ENCODE data around the gene RAET1L. TPM values are rescaled to one million over a fixed set of nuclear protein-coding genes. Genes with fewer than 3 reads are reported as not detected.
"Not testable (repeated sequence)": the region's sequence is repeated elsewhere in the genome, so short reads cannot be mapped to it uniquely, and the experiment has no call there.

The RAET1L gene
- total RNA-seq, 3 donors from 2014 or later: not detected

- TF ChIP-seq POLR2AphosphoS5 (IDR thresholded peaks at IDR 0.05) (no peak), CTCF (IDR thresholded peaks at IDR 0.05) (no peak)
Measured at GRCh38 chr6:150004101-150004782, 21.1 kb downstream of the RAET1L start.

GRCh38 chr6:150003599-150003998 is 21.7 kb downstream of the RAET1L start:
- not testable (repeated sequence) for H3K4me3 ChIP-seq; H3K9me3 ChIP-seq; DNase-seq (ENCODE audit: low spot score in 2 of 2); H3K36me3 ChIP-seq; H3K4me1 ChIP-seq; H3K27ac ChIP-seq
- H3K27me3 ChIP-seq: peaks cover 0 to 18% of the 10 kb centered on the region in 2 donors
- intact Hi-C loops (cut with DNase I; ENCODE audit: low total_unique reads): loop anchor here (10.0 kb wide), 1 partner anchor 49 kb away; no protein-coding TSS in a partner anchor

More at GRCh38 chr6:150004101-150004782, 21.1 kb downstream of the RAET1L start:
- Histone ChIP-seq H3K27ac (no peak overlapping the region), H3K27me3 (peaks cover 0 to 17% of the 10 kb centered on the region in 2 donors), H3K4me3 (peak overlapping the region; percentile 41 to 78 (median 61)), H3K9me3 (no peaks in the 10 kb centered on the region), H3K4me1 (no peaks in the 10 kb centered on the region), H3K36me3 (no peaks in the 10 kb centered on the region)
- intact Hi-C loops (cut with DNase I; ENCODE audit: low total_unique reads): loop anchor here (10.0 kb wide), 1 partner anchor 49 kb away; no protein-coding TSS in a partner anchor
- no peak for DNase-seq (ENCODE audit: low spot score in 2 of 2)

GRCh38 chr6:150002710-150003109 is 22.6 kb downstream of the RAET1L start:
- intact Hi-C loops (cut with DNase I; ENCODE audit: low total_unique reads): loop anchor here (10.0 kb wide), 1 partner anchor 48 kb away; no protein-coding TSS in a partner anchor
- no peak overlapping the region for H3K4me3 ChIP-seq
- no peaks in the 10 kb centered on the region for H3K36me3 ChIP-seq
- H3K27me3 ChIP-seq: peaks cover 0 to 15% of the 10 kb centered on the region in 2 donors
- no peak overlapping the region for H3K27ac ChIP-seq
- H3K4me1 ChIP-seq: no peaks in the 10 kb centered on the region
- no peak for DNase-seq (ENCODE audit: low spot score in 2 of 2)
- no peaks in the 10 kb centered on the region for H3K9me3 ChIP-seq
- no peak for TF ChIP-seq POLR2A (IDR thresholded peaks at IDR 0.05)

- Histone ChIP-seq H3K36me3 (no peaks in the 10 kb centered on the region), H3K9me3 (no peaks in the 10 kb centered on the region), H3K27ac (no peak overlapping the region), H3K4me1 (no peaks in the 10 kb centered on the region), H3K4me3 (no peak overlapping the region), H3K27me3 (peaks cover 0 to 17% of the 10 kb centered on the region in 2 donors)
- DNase-seq (ENCODE audit: low spot score in 2 of 2): no peak
- intact Hi-C loops (cut with DNase I; ENCODE audit: low total_unique reads): loop anchor here (10.0 kb wide), 1 partner anchor 47 kb away; no protein-coding TSS in a partner anchor
- TF ChIP-seq POLR2AphosphoS5 (IDR thresholded peaks at IDR 0.05): no peak
- no peak for TF ChIP-seq POLR2A (IDR thresholded peaks at IDR 0.05)
Measured at GRCh38 chr6:150001295-150002008, 23.9 kb downstream of the RAET1L start.

- TF ChIP-seq POLR2AphosphoS5 (IDR thresholded peaks at IDR 0.05) (no peak), CTCF (IDR thresholded peaks at IDR 0.05) (no peak), POLR2A (IDR thresholded peaks at IDR 0.05) (no peak)
- Histone ChIP-seq H3K9me3 (no peaks in the 10 kb centered on the region), H3K27ac (no peak overlapping the region), H3K4me1 (no peaks in the 10 kb centered on the region), H3K4me3 (no peak overlapping the region), H3K36me3 (no peaks in the 10 kb centered on the region), H3K27me3 (peaks cover 0 to 34% of the 10 kb centered on the region in 2 donors)
- intact Hi-C loops (cut with DNase I; ENCODE audit: low total_unique reads): loop anchor here (10.0 kb wide), 1 partner anchor 45 kb away; no protein-coding TSS in a partner anchor
- no peak for DNase-seq (ENCODE audit: low spot score in 2 of 2)
Measured at GRCh38 chr6:149999636-150000035, 25.7 kb downstream of the RAET1L start.

GRCh38 chr6:149995971-149996370 is 29.4 kb downstream of the RAET1L start:
- peaks cover 0 to 58% of the 10 kb centered on the region in 2 donors for H3K27me3 ChIP-seq
- H3K36me3 ChIP-seq: no peaks in the 10 kb centered on the region
- no peak for DNase-seq (ENCODE audit: low spot score in 2 of 2)
- no peaks in the 10 kb centered on the region for H3K4me1 ChIP-seq
- H3K27ac ChIP-seq: no peak overlapping the region
- TF ChIP-seq CTCF (IDR thresholded peaks at IDR 0.05): no peak
- TF ChIP-seq POLR2A (IDR thresholded peaks at IDR 0.05): no peak
- no peak for TF ChIP-seq POLR2AphosphoS5 (IDR thresholded peaks at IDR 0.05)
- no peaks in the 10 kb centered on the region for H3K9me3 ChIP-seq
- no peak overlapping the region for H3K4me3 ChIP-seq
- intact Hi-C loops (cut with DNase I; ENCODE audit: low total_unique reads): no loop called here

Measured in breast epithelium (tissue), 4 donors.